Neural progenitor cell (in vitro differentiated cells): Measurements from ENCODE around the gene FYN.

Experiments used
- EZH2 ChIP-seq: fragments of 200-600 bp; sonication (generic); IDR thresholded peaks from 2 replicates; pipeline ENCODE4 v1.6.1; 2017; ENCODE audit warnings: antibody characterized with exemption, mild to moderate bottlenecking, moderate library complexity
- EZH2phosphoT487 ChIP-seq: fragments of 200-600 bp; sonication (generic); IDR thresholded peaks from 2 replicates; pipeline ENCODE4 v1.6.1; 2017; ENCODE audit warnings: antibody characterized with exemption

- TF ChIP-seq EZH2phosphoT487 (no peak), EZH2 (no peak)
Measured at GRCh38 chr6:111866857-111867256, 6.4 kb downstream of the FYN start.
